ENCODE data around the gene PAQR3.
A peak's percentile ranks its signal among the peaks of the same experiment; 100 is the strongest.

PAQR3 gene

DNA sequence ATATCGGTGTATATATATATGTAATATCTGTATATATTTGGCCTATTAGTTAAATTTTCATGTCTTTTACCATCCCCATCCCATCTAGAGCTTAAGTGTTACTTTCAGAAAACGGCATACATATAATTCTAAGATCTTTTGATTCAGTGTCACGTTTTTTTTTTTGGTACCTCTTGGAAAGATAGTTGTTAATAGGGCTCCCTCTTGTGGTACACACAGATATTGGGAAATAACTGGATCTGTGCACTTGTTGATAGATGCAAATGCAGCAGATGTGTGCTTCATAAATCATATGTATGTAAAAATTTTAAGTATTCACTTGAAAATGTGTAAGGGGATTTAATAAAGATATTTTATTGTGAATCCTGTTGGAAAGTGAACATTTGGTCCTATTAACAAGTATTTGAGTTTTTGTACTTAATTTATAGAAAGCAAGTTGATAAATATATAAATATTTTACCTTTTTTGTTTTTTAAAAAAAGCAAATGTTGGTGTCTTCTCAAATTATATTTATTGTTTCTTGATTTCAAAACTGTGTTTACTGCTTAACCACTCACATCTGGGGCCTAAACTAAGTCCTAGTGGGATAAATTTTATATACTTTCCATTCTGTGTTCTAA, 74.7 kb downstream of the PAQR3 start:
- no peak overlapping the region for H3K4me3 ChIP-seq (ENCODE audit: insufficient read depth in 1 of 2, low read depth in 1 of 2, low read length in 2 of 2)
- H3K4me2 ChIP-seq (ENCODE audit: low read length, poor library complexity, severe bottlenecking): no peak overlapping the region
- H2BK120ac ChIP-seq (ENCODE audit: low read depth, low read length): no peak overlapping the region
- H3K27me3 ChIP-seq (ENCODE audit: control insufficient read depth in 1 of 2, insufficient read depth in 1 of 2, low read length in 2 of 2): no peaks in the 10 kb centered on the region
- 0% methylated on average over 1 of the region's 3 CpGs for WGBS
- H2BK15ac ChIP-seq (ENCODE audit: low read depth, poor library complexity, severe bottlenecking): no peak overlapping the region
- no peak overlapping the region for H2BK12ac ChIP-seq (ENCODE audit: low read length in 2 of 2)
- H3K36me3 ChIP-seq (ENCODE audit: control insufficient read depth in 1 of 2, insufficient read depth in 2 of 2, low read depth in 1 of 2, low read length in 2 of 2): peaks cover 12 to 78% of the 10 kb centered on the region in 2 experiments
- H2AK5ac ChIP-seq (ENCODE audit: low read length, severe bottlenecking): no peak overlapping the region
- no peak overlapping the region for H3K27ac ChIP-seq (ENCODE audit: low read length, poor library complexity, severe bottlenecking)
- no peak overlapping the region for H3K23ac ChIP-seq (ENCODE audit: low read length in 2 of 2)
- H4K8ac ChIP-seq (ENCODE audit: low read length): no peak overlapping the region
- no peak overlapping the region for H3K18ac ChIP-seq (ENCODE audit: low read depth in 1 of 2, low read length in 2 of 2)
- H3K14ac ChIP-seq (ENCODE audit: low read length in 2 of 2): no peak overlapping the region
- no peak overlapping the region for H2AFZ ChIP-seq (ENCODE audit: low read depth, low read length)
- DNase-seq: peak; percentile 84
- H2BK5ac ChIP-seq (ENCODE audit: low read depth, low read length, poor library complexity, severe bottlenecking): no peak overlapping the region
- H3K9ac ChIP-seq (ENCODE audit: low read length): peak overlapping the region; percentile 43
- no peaks in the 10 kb centered on the region for H3K9me3 ChIP-seq (ENCODE audit: control insufficient read depth, low read length)
- H3K4me1 ChIP-seq (ENCODE audit: control insufficient read depth, insufficient read depth, low read depth, low read length): no peaks in the 10 kb centered on the region
- H3K79me1 ChIP-seq (replicated peaks; ENCODE audit: low read length, poor library complexity, severe bottlenecking): peaks cover 13% of the 10 kb centered on the region
- H4K91ac ChIP-seq (ENCODE audit: low read length): no peak overlapping the region
- no peak overlapping the region for H3K4ac ChIP-seq (ENCODE audit: low read depth in 1 of 2, low read length in 2 of 2)

DNA sequence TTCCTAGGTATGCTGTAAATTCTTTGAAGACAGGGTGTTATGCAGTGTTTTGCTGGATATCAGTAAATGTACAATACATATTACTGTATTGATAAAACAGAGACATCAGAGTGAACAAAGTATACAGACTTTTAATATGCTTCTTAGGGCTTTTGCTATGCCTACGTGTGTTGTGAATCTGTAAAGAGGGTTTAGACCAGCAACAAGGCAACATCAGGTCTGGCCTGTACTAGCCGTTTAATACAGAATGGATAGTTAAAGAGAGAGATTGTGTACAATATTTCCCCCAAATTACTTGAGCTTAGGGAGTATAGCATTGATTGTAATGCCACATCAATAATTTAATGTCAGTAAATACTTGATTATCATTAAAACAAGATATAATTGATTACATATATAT, 75.2 kb downstream of the PAQR3 start:
- no peak overlapping the region for H3K18ac ChIP-seq (ENCODE audit: low read depth in 1 of 2, low read length in 2 of 2)
- no peak overlapping the region for H2BK15ac ChIP-seq (ENCODE audit: low read depth, poor library complexity, severe bottlenecking)
- peaks cover 12 to 78% of the 10 kb centered on the region in 2 experiments for H3K36me3 ChIP-seq (ENCODE audit: control insufficient read depth in 1 of 2, insufficient read depth in 2 of 2, low read depth in 1 of 2, low read length in 2 of 2)
- H3K4me1 ChIP-seq (ENCODE audit: control insufficient read depth, insufficient read depth, low read depth, low read length): no peaks in the 10 kb centered on the region
- no peak overlapping the region for H2AFZ ChIP-seq (ENCODE audit: low read depth, low read length)
- no peak for DNase-seq
- H2BK12ac ChIP-seq (ENCODE audit: low read length in 2 of 2): no peak overlapping the region
- no peak overlapping the region for H3K4ac ChIP-seq (ENCODE audit: low read depth in 1 of 2, low read length in 2 of 2)
- peak overlapping the region; percentile 43 for H3K9ac ChIP-seq (ENCODE audit: low read length)
- H2BK120ac ChIP-seq (ENCODE audit: low read depth, low read length): no peak overlapping the region
- H2AK5ac ChIP-seq (ENCODE audit: low read length, severe bottlenecking): no peak overlapping the region
- no peak overlapping the region for H3K27ac ChIP-seq (ENCODE audit: low read length, poor library complexity, severe bottlenecking)
- no peak overlapping the region for H4K8ac ChIP-seq (ENCODE audit: low read length)
- no peak overlapping the region for H2BK5ac ChIP-seq (ENCODE audit: low read depth, low read length, poor library complexity, severe bottlenecking)
- H3K14ac ChIP-seq (ENCODE audit: low read length in 2 of 2): no peak overlapping the region
- H3K4me3 ChIP-seq (ENCODE audit: insufficient read depth in 1 of 2, low read depth in 1 of 2, low read length in 2 of 2): no peak overlapping the region
- no peak overlapping the region for H4K91ac ChIP-seq (ENCODE audit: low read length)
- no peaks in the 10 kb centered on the region for H3K27me3 ChIP-seq (ENCODE audit: control insufficient read depth in 1 of 2, insufficient read depth in 1 of 2, low read length in 2 of 2)
- 87% methylated on average over 2 of the region's 2 CpGs for WGBS
- no peak overlapping the region for H3K4me2 ChIP-seq (ENCODE audit: low read length, poor library complexity, severe bottlenecking)
- H3K9me3 ChIP-seq (ENCODE audit: control insufficient read depth, low read length): no peaks in the 10 kb centered on the region
- H3K79me1 ChIP-seq (replicated peaks; ENCODE audit: low read length, poor library complexity, severe bottlenecking): peaks cover 12% of the 10 kb centered on the region
- H3K23ac ChIP-seq (ENCODE audit: low read length in 2 of 2): no peak overlapping the region

DNA sequence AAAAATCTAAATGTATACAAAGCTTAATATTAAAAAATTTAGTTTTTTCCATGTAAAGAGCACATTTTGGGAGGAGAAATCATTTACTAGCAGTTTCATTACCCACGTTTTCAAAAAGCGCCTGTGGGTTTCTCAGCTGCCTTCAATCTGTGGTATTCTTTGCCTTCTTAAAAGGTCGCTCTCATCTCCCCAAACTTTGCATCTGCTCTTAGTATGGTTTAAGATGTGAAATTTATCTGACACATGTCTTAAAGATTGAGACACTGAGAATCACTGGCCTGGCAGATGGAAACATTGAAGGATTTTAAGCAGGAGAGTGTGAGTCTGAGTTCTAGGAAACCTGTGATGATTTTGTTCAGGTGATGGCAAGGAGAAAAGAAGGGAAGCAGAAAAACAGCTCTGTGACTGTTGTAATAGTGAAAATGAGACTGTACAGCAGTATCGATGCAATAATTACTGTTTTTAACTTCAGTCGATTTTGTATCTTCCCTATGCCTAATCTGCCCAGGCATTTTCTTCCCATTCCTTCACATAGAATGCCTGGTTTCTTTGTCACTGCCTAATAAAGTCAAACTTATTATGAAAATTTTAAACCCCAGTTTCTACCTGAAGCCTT, 75.9 kb downstream of the PAQR3 start:
- no peak overlapping the region for H3K4ac ChIP-seq (ENCODE audit: low read depth in 1 of 2, low read length in 2 of 2)
- H2AK5ac ChIP-seq (ENCODE audit: low read length, severe bottlenecking): no peak overlapping the region
- DNase-seq: no peak
- H3K14ac ChIP-seq (ENCODE audit: low read length in 2 of 2): no peak overlapping the region
- H4K8ac ChIP-seq (ENCODE audit: low read length): no peak overlapping the region
- peak overlapping the region; percentile 43 for H3K9ac ChIP-seq (ENCODE audit: low read length)
- H2BK12ac ChIP-seq (ENCODE audit: low read length in 2 of 2): no peak overlapping the region
- H2AFZ ChIP-seq (ENCODE audit: low read depth, low read length): no peak overlapping the region
- H3K36me3 ChIP-seq (ENCODE audit: control insufficient read depth in 1 of 2, insufficient read depth in 2 of 2, low read depth in 1 of 2, low read length in 2 of 2): peaks cover 8 to 75% of the 10 kb centered on the region in 2 experiments
- H2BK120ac ChIP-seq (ENCODE audit: low read depth, low read length): no peak overlapping the region
- no peak overlapping the region for H3K4me3 ChIP-seq (ENCODE audit: insufficient read depth in 1 of 2, low read depth in 1 of 2, low read length in 2 of 2)
- H4K91ac ChIP-seq (ENCODE audit: low read length): no peak overlapping the region
- H3K79me1 ChIP-seq (replicated peaks; ENCODE audit: low read length, poor library complexity, severe bottlenecking): peaks cover 9% of the 10 kb centered on the region
- 96% methylated on average over 4 of the region's 5 CpGs for WGBS
- no peak overlapping the region for H3K23ac ChIP-seq (ENCODE audit: low read length in 2 of 2)
- no peak overlapping the region for H2BK5ac ChIP-seq (ENCODE audit: low read depth, low read length, poor library complexity, severe bottlenecking)
- H3K4me1 ChIP-seq (ENCODE audit: control insufficient read depth, insufficient read depth, low read depth, low read length): no peaks in the 10 kb centered on the region
- no peak overlapping the region for H2BK15ac ChIP-seq (ENCODE audit: low read depth, poor library complexity, severe bottlenecking)
- H3K9me3 ChIP-seq (ENCODE audit: control insufficient read depth, low read length): no peaks in the 10 kb centered on the region
- no peak overlapping the region for H3K4me2 ChIP-seq (ENCODE audit: low read length, poor library complexity, severe bottlenecking)
- H3K27me3 ChIP-seq (ENCODE audit: control insufficient read depth in 1 of 2, insufficient read depth in 1 of 2, low read length in 2 of 2): no peaks in the 10 kb centered on the region
- H3K27ac ChIP-seq (ENCODE audit: low read length, poor library complexity, severe bottlenecking): peak overlapping the region; percentile 38
- no peak overlapping the region for H3K18ac ChIP-seq (ENCODE audit: low read depth in 1 of 2, low read length in 2 of 2)

DNA sequence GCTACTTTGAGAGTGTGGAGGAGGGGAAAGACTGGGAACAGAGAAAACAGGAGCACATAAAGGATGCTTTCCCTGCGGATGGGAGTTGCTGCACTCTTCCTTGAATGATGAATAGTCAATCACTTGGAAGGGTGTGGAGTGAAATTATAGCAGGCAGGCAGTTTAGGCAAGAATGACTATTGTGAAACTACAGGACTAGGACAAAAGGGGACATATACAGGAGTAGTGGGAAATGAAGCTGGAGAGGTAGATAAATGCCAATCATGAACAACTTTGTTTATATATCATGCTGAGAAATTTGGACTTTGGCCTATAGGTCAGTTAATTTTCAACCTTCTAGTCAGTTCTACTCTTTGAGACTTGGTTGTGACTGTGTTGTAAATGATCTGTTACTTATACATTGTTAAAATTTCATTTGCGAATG, 76.9 kb downstream of the PAQR3 start:
- Histone ChIP-seq H3K4me2 (ENCODE audit: low read length, poor library complexity, severe bottlenecking) (no peak overlapping the region), H2AK5ac (ENCODE audit: low read length, severe bottlenecking) (no peak overlapping the region), H2AFZ (ENCODE audit: low read depth, low read length) (no peak overlapping the region), H2BK5ac (ENCODE audit: low read depth, low read length, poor library complexity, severe bottlenecking) (no peak overlapping the region), H2BK12ac (ENCODE audit: low read length in 2 of 2) (no peak overlapping the region), H3K4ac (ENCODE audit: low read depth in 1 of 2, low read length in 2 of 2) (no peak overlapping the region), H3K36me3 (ENCODE audit: control insufficient read depth in 1 of 2, insufficient read depth in 2 of 2, low read depth in 1 of 2, low read length in 2 of 2) (peaks cover 5 to 68% of the 10 kb centered on the region in 2 experiments), H4K8ac (ENCODE audit: low read length) (no peak overlapping the region), H3K4me1 (ENCODE audit: control insufficient read depth, insufficient read depth, low read depth, low read length) (no peaks in the 10 kb centered on the region), H3K9ac (ENCODE audit: low read length) (no peak overlapping the region), H2BK15ac (ENCODE audit: low read depth, poor library complexity, severe bottlenecking) (no peak overlapping the region), H3K27me3 (ENCODE audit: control insufficient read depth in 1 of 2, insufficient read depth in 1 of 2, low read length in 2 of 2) (no peaks in the 10 kb centered on the region), H3K14ac (ENCODE audit: low read length in 2 of 2) (no peak overlapping the region), H4K91ac (ENCODE audit: low read length) (no peak overlapping the region), H3K18ac (ENCODE audit: low read depth in 1 of 2, low read length in 2 of 2) (no peak overlapping the region), H3K27ac (ENCODE audit: low read length, poor library complexity, severe bottlenecking) (no peak overlapping the region), H3K9me3 (ENCODE audit: control insufficient read depth, low read length) (no peaks in the 10 kb centered on the region), H3K23ac (ENCODE audit: low read length in 2 of 2) (no peak overlapping the region), H2BK120ac (ENCODE audit: low read depth, low read length) (no peak overlapping the region), H3K4me3 (ENCODE audit: insufficient read depth in 1 of 2, low read depth in 1 of 2, low read length in 2 of 2) (no peak overlapping the region), H3K79me1 (replicated peaks; ENCODE audit: low read length, poor library complexity, severe bottlenecking) (peaks cover 8% of the 10 kb centered on the region)
- DNase-seq: no peak
- 84% methylated on average over 1 of the region's 2 CpGs for WGBS

Data from mesenchymal stem cell (in vitro differentiated cells and primary cell).